ENCODE results near the gene IL9R. TPM values are rescaled to one million over a fixed set of nuclear protein-coding genes. Genes with fewer than 3 reads are reported as not detected.
"Not testable (repeated sequence)": the region's sequence is repeated elsewhere in the genome, so short reads cannot be mapped to it uniquely, and the experiment has no call there.

The IL9R gene
- total RNA-seq, 1 experiment from 2014 or later, result not detected

DNA sequence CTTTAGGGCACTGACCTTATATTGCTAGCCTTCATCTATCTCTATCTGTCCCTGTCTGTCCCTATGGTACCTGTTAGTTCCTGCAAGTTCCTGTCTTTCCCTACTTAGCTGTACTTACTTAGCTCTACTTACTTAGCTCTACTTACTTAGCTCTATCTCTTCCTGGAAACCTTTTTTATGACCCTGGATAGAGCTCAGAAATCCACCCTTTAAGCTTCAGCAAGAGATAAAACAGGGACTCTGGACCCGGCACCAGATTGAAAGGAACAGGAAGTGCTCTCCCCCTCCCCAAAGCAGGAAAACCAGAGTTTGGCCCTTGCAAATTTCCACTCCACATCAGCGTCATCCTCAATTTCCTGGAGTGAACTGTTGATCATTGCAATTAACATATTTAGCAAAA is 12.3 kb upstream of the IL9R start:
- BruUV-seq (replicated peaks), result no TSS peak
- H3K79me2 ChIP-seq (ENCODE audit: low read length), result no peaks in the 10 kb centered on the region
- H3K27ac ChIP-seq (ENCODE audit: low read length), result no peak overlapping the region
- intact Hi-C loops (cut with micrococcal nuclease), result no loop called here
- no peaks in the 10 kb centered on the region for H3K36me3 ChIP-seq (ENCODE audit: low read depth, low read length)
- no peaks in the 10 kb centered on the region for H3F3A ChIP-seq (ENCODE audit: low read length, unreplicated experiment)
- H4K20me1 ChIP-seq (ENCODE audit: low read length), result no peaks in the 10 kb centered on the region
- POLR2A ChIA-PET (ENCODE audit: unreplicated experiment), result no interaction called here
- no peak overlapping the region for H2AFZ ChIP-seq (ENCODE audit: low read length)
- ATAC-seq (no peak), DNase-seq (no peak)
- TF ChIP-seq, protein P1, sequence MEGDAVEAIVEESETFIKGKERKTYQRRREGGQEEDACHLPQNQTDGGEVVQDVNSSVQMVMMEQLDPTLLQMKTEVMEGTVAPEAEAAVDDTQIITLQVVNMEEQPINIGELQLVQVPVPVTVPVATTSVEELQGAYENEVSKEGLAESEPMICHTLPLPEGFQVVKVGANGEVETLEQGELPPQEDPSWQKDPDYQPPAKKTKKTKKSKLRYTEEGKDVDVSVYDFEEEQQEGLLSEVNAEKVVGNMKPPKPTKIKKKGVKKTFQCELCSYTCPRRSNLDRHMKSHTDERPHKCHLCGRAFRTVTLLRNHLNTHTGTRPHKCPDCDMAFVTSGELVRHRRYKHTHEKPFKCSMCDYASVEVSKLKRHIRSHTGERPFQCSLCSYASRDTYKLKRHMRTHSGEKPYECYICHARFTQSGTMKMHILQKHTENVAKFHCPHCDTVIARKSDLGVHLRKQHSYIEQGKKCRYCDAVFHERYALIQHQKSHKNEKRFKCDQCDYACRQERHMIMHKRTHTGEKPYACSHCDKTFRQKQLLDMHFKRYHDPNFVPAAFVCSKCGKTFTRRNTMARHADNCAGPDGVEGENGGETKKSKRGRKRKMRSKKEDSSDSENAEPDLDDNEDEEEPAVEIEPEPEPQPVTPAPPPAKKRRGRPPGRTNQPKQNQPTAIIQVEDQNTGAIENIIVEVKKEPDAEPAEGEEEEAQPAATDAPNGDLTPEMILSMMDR (conservative IDR thresholded peaks at IDR 0.05; ENCODE audit: low read depth, low read length), result no peak
- TF ChIP-seq EZH2 (IDR thresholded peaks at IDR 0.05; ENCODE audit: low read length, unreplicated experiment), result no peak
- no peak for TF ChIP-seq EZH2phosphoT487 (IDR thresholded peaks at IDR 0.05; ENCODE audit: borderline replicate concordance, low read length)
- no peaks in the 10 kb centered on the region for H3K9me3 ChIP-seq (ENCODE audit: low read length)
- H3K4me2 ChIP-seq (ENCODE audit: low read length), result no peak overlapping the region
- H3K9me2 ChIP-seq (replicated peaks; ENCODE audit: low read length), result no peaks in the 10 kb centered on the region
- no peak overlapping the region for H3K9ac ChIP-seq (ENCODE audit: low read length)
- CTCF ChIA-PET, result no interaction called here
- H3K4me1 ChIP-seq (ENCODE audit: insufficient read depth, low read length), result no peaks in the 10 kb centered on the region
- H3K27me3 ChIP-seq (ENCODE audit: low read length), result no peaks in the 10 kb centered on the region
- H3K4me3 ChIP-seq (ENCODE audit: low read length), result no peak overlapping the region

DNA sequence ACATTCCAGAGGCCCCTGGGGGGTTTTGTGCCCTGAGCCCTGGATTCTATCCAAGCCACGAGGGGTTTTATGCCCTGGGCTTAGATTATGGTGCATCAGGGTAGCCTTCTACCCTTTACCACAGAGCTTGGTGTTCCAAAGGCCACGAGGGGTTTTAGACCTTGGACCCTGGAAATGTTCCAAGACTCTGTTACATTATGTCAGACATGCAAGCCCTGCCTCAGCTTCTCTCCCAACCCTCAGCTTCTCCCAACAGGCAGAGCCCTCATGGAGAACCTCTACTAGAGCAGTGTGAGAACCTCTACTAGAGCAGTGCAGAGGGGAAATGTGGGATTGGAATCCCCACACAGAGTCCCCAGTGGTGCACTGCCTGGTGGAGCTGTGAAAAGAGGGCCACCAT is 10.5 kb upstream of the IL9R start:
- H3K9me2 ChIP-seq (replicated peaks; ENCODE audit: low read length); H3K27me3 ChIP-seq (ENCODE audit: low read length); H3F3A ChIP-seq (ENCODE audit: low read length, unreplicated experiment); DNase-seq; ATAC-seq; H3K4me3 ChIP-seq (ENCODE audit: low read length); POLR2A ChIA-PET (ENCODE audit: unreplicated experiment); H4K20me1 ChIP-seq (ENCODE audit: low read length); H3K4me1 ChIP-seq (ENCODE audit: insufficient read depth, low read length); H3K79me2 ChIP-seq (ENCODE audit: low read length); H3K4me2 ChIP-seq (ENCODE audit: low read length); H3K9me3 ChIP-seq (ENCODE audit: low read length); intact Hi-C loops (cut with micrococcal nuclease); BruUV-seq (replicated peaks); H2AFZ ChIP-seq (ENCODE audit: low read length); H3K27ac ChIP-seq (ENCODE audit: low read length); CTCF ChIA-PET; H3K9ac ChIP-seq (ENCODE audit: low read length); H3K36me3 ChIP-seq (ENCODE audit: low read depth, low read length): not testable (repeated sequence)

DNA sequence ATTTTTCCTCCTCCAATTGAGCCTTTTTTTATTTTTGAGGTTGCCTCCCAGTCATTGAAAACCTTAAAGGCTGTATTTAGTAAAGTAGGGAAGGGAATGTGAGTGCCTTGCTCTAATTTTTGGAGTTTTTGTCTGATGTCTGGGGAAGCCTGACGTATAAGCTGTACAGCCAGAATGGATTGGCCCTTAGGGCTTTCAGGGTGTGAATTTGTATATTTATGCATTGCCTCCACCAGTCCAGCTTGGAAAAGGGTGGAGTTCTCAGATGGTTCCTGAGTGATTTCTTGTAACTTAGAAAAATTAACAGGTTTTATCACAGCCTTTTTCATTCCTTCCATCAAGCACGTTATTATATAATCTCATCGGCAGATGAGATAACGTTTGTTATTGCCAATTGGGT is 8.6 kb upstream of the IL9R start:
- intact Hi-C loops (cut with micrococcal nuclease), result no loop called here
- ChIA-PET POLR2A (ENCODE audit: unreplicated experiment) (no interaction called here), CTCF (no interaction called here)
- H3F3A ChIP-seq (ENCODE audit: low read length, unreplicated experiment), result no peaks in the 10 kb centered on the region
- no peak for TF ChIP-seq EZH2 (IDR thresholded peaks at IDR 0.05; ENCODE audit: low read length, unreplicated experiment)
- H3K9ac ChIP-seq (ENCODE audit: low read length), result no peak overlapping the region
- no peaks in the 10 kb centered on the region for H3K27me3 ChIP-seq (ENCODE audit: low read length)
- DNase-seq (no peak), ATAC-seq (no peak)
- no peaks in the 10 kb centered on the region for H3K9me3 ChIP-seq (ENCODE audit: low read length)
- no peak overlapping the region for H3K4me3 ChIP-seq (ENCODE audit: low read length)
- H4K20me1 ChIP-seq (ENCODE audit: low read length), result no peaks in the 10 kb centered on the region
- BruUV-seq (replicated peaks), result no TSS peak
- H2AFZ ChIP-seq (ENCODE audit: low read length), result no peak overlapping the region
- no peak overlapping the region for H3K27ac ChIP-seq (ENCODE audit: low read length)
- H3K9me2 ChIP-seq (replicated peaks; ENCODE audit: low read length), result no peaks in the 10 kb centered on the region
- no peaks in the 10 kb centered on the region for H3K4me1 ChIP-seq (ENCODE audit: insufficient read depth, low read length)
- no peak overlapping the region for H3K4me2 ChIP-seq (ENCODE audit: low read length)
- H3K36me3 ChIP-seq (ENCODE audit: low read depth, low read length), result no peaks in the 10 kb centered on the region
- H3K79me2 ChIP-seq (ENCODE audit: low read length), result no peaks in the 10 kb centered on the region

DNA sequence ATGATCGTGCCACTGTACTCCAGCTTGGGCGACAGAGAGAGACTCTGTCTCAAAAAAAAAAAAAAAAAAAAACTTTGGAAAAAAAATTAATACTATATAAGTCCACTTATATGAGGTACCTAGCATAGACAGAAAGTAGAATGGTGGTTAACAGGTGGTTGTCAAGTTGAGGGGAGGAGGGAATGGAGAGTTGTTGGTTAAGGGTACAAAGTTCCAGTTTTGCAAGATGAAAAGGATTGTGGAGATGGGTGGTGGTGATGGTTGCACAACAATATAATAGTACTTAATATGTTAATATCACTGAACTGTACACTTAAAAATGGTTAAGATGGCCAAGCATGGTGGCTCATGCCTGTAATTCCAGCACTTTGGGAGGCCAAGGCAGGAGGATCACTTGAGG is 4.1 kb upstream of the IL9R start:
- no TSS peak for BruUV-seq (replicated peaks)
- Histone ChIP-seq H3K9me2 (replicated peaks; ENCODE audit: low read length) (no peaks in the 10 kb centered on the region), H3K4me1 (ENCODE audit: insufficient read depth, low read length) (no peaks in the 10 kb centered on the region), H3K27ac (ENCODE audit: low read length) (no peak overlapping the region), H3K79me2 (ENCODE audit: low read length) (no peaks in the 10 kb centered on the region), H3K9me3 (ENCODE audit: low read length) (no peaks in the 10 kb centered on the region), H2AFZ (ENCODE audit: low read length) (no peak overlapping the region), H3K4me2 (ENCODE audit: low read length) (no peak overlapping the region), H4K20me1 (ENCODE audit: low read length) (no peaks in the 10 kb centered on the region), H3K27me3 (ENCODE audit: low read length) (no peaks in the 10 kb centered on the region), H3K9ac (ENCODE audit: low read length) (no peak overlapping the region), H3K36me3 (ENCODE audit: low read depth, low read length) (no peaks in the 10 kb centered on the region), H3F3A (ENCODE audit: low read length, unreplicated experiment) (no peaks in the 10 kb centered on the region), H3K4me3 (ENCODE audit: low read length) (no peak overlapping the region)
- ChIA-PET POLR2A (ENCODE audit: unreplicated experiment) (no interaction called here), CTCF (no interaction called here)
- TF ChIP-seq EZH2phosphoT487 (IDR thresholded peaks at IDR 0.05; ENCODE audit: borderline replicate concordance, low read length), result no peak
- TF ChIP-seq, protein P1 (conservative IDR thresholded peaks at IDR 0.05; ENCODE audit: low read depth, low read length), result no peak
- TF ChIP-seq EZH2 (IDR thresholded peaks at IDR 0.05; ENCODE audit: low read length, unreplicated experiment), result no peak
- DNase-seq (no peak), ATAC-seq (no peak)
- intact Hi-C loops (cut with micrococcal nuclease), result no loop called here

Measured in PC-3 (cell line).